CD4-positive, alpha-beta T cell (primary cell): Measurements from ENCODE around the gene TBC1D9B. TPM values are rescaled to one million over a fixed set of nuclear protein-coding genes. Genes with fewer than 3 reads are reported as not detected.

ENCODE experiments used
- ATAC-seq: fragments of 200-7000 bp; cut with Tn5 transposase; one replicate; pipeline ENCODE4 v1.10.0; 2022; ENCODE audit warnings: mild to moderate bottlenecking; ENCODE audit not compliant: poor library complexity
- CTCF ChIA-PET: fragments of 350-600 bp; sonication (Branson Sonifier 250); formaldehyde crosslinking; loops from one replicate; lab custom pipeline; 2021; ENCODE audit warnings: antibody characterized with exemption, inconsistent platforms; lab: Charles Lee
- POLR2A ChIA-PET: fragments of 350-600 bp; sonication (Branson Sonifier 250); formaldehyde crosslinking; loops from one replicate; lab custom pipeline; 2021; ENCODE audit warnings: antibody characterized with exemption, inconsistent platforms; lab: Charles Lee
- DNase-seq, 14 experiments: peaks; one replicate each; pipeline ENCODE4 v3.0.0-alpha.2; 2013 to 2020; ENCODE audit warnings: mixed read lengths in 2 of 14
- H3K27ac ChIP-seq, 2 donors: one replicate each; pipeline versions ENCODE4 v1.5.1 to v1.7.0; 2013; ENCODE audit warnings: low read length in 2 of 2, low read depth in 1 of 2, mild to moderate bottlenecking in 1 of 2
- H3K27me3 ChIP-seq, 2 experiments: 1 replicate in 1 of 2; 2 replicates in 1 of 2; pipeline versions ENCODE4 v1.6.1 to v1.7.0; 2013; ENCODE audit warnings: low read length in 2 of 2, control low read depth in 1 of 2, mild to moderate bottlenecking in 1 of 2, moderate library complexity in 1 of 2; ENCODE audit not compliant: insufficient read depth in 2 of 2, control insufficient read depth in 1 of 2
- H3K36me3 ChIP-seq: one replicate; pipeline ENCODE4 v1.6.1; 2013; ENCODE audit warnings: low read length, control low read depth; ENCODE audit not compliant: insufficient read depth
- H3K4me1 ChIP-seq: one replicate; pipeline ENCODE4 v1.6.1; 2013; ENCODE audit warnings: low read length, control low read depth; ENCODE audit not compliant: insufficient read depth
- H3K4me3 ChIP-seq: one replicate; pipeline ENCODE4 v1.5.1; 2013; ENCODE audit warnings: mild to moderate bottlenecking, low read length, moderate library complexity
- H3K9me3 ChIP-seq, 2 experiments: 1 replicate in 1 of 2; 2 replicates in 1 of 2; pipeline versions ENCODE4 v1.6.1 to v1.7.0; 2013; ENCODE audit warnings: low read length in 2 of 2, mild to moderate bottlenecking in 2 of 2, control low read depth in 1 of 2, moderate library complexity in 1 of 2; ENCODE audit not compliant: control insufficient read depth in 1 of 2, insufficient read depth in 1 of 2
- H3K27ac Mint-ChIP-seq: one replicate; pipeline ENCODE4 v1.8.0; 2020; ENCODE audit warnings: mixed read lengths
- H3K27me3 Mint-ChIP-seq: one replicate; pipeline ENCODE4 v1.8.0; 2021; ENCODE audit warnings: mixed read lengths
- H3K36me3 Mint-ChIP-seq: one replicate; pipeline ENCODE4 v1.8.0; 2021; ENCODE audit warnings: low read depth, mixed read lengths
- H3K4me1 Mint-ChIP-seq: one replicate; pipeline ENCODE4 v1.8.0; 2021; ENCODE audit warnings: low read depth, mixed read lengths
- H3K4me3 Mint-ChIP-seq: one replicate; pipeline ENCODE4 v1.8.0; 2020; ENCODE audit warnings: mild to moderate bottlenecking, mixed read lengths
- H3K9me3 Mint-ChIP-seq: one replicate; pipeline ENCODE4 v1.8.0; 2020; ENCODE audit warnings: mixed read lengths
- CTCF ChIP-seq: fragments of 200-600 bp; IDR thresholded peaks from one replicate; pipeline ENCODE4 v1.8.0; 2022; ENCODE audit warnings: antibody characterized with exemption, mild to moderate bottlenecking
- intact Hi-C, 2 experiments: fragments of 100-400 bp; cut with DNase I in 1 of 2; cut with micrococcal nuclease in 1 of 2; formaldehyde crosslinking; loops; one replicate each; pipeline versions ENCODE4 v1.15.1 to v1.9.0; 2023 to 2025; cut with DNase I, micrococcal nuclease
- total RNA-seq, 174 experiments: library from RNA in 2 of 174; stranded (reverse) in 2 of 174; gene quantifications; one replicate each; pipeline ENCODE4 v1.2.3 and lab custom pipeline; 2021 to 2026

Gene TBC1D9B
- total RNA-seq, 2 experiments from 2014 or later: 67.5 to 71.8 TPM

GRCh38 chr5:179833709-179834070 is 74.0 kb downstream of the TBC1D9B start:
- no peak for DNase-seq
- H3K4me3 Mint-ChIP-seq: no peak overlapping the region
- ATAC-seq: no peak
- TF ChIP-seq CTCF: no peak
- no peak overlapping the region for H3K27ac ChIP-seq
- no peaks in the 10 kb centered on the region for H3K27me3 ChIP-seq
- intact Hi-C loops: no loop called here
- CTCF ChIA-PET: no interaction called here
- POLR2A ChIA-PET: interaction anchor here (0.6 kb wide), 1 partner anchor 1681 kb away, joined by 3 read pairs; no protein-coding TSS in a partner anchor
- H3K36me3 Mint-ChIP-seq: peaks cover 89% of the 10 kb centered on the region
- no peaks in the 10 kb centered on the region for H3K9me3 Mint-ChIP-seq
- peaks cover 16% of the 10 kb centered on the region for H3K4me1 Mint-ChIP-seq
- H3K36me3 ChIP-seq: peaks cover 66% of the 10 kb centered on the region
- peaks cover 20% of the 10 kb centered on the region for H3K4me1 ChIP-seq
- peak overlapping the region; percentile 42 for H3K27ac Mint-ChIP-seq
- no peak overlapping the region for H3K4me3 ChIP-seq
- H3K9me3 ChIP-seq: peaks cover 0 to 4% of the 10 kb centered on the region in 2 experiments
- no peaks in the 10 kb centered on the region for H3K27me3 Mint-ChIP-seq

- peaks cover 20% of the 10 kb centered on the region for H3K4me1 ChIP-seq
- H3K36me3 ChIP-seq: peaks cover 68% of the 10 kb centered on the region
- no peak overlapping the region for H3K4me3 ChIP-seq
- Mint-ChIP-seq H3K4me1 (peaks cover 19% of the 10 kb centered on the region), H3K4me3 (no peak overlapping the region), H3K9me3 (no peaks in the 10 kb centered on the region), H3K27ac (peak overlapping the region; percentile 42), H3K36me3 (peaks cover 89% of the 10 kb centered on the region), H3K27me3 (no peaks in the 10 kb centered on the region)
- ChIA-PET POLR2A (no interaction called here), CTCF (interaction anchor here (1.7 kb wide), 1 partner anchor 31 kb away, joined by 5 read pairs; no protein-coding TSS in a partner anchor)
- H3K27me3 ChIP-seq: no peaks in the 10 kb centered on the region
- no peak for ATAC-seq
- intact Hi-C loops: no loop called here
- no peak overlapping the region for H3K27ac ChIP-seq
- H3K9me3 ChIP-seq: peaks cover 0 to 4% of the 10 kb centered on the region in 2 experiments
- DNase-seq: no peak
- TF ChIP-seq CTCF: no peak
These were observed 74.5 kb downstream of the TBC1D9B start for GRCh38 chr5:179833056-179833708.

- Histone ChIP-seq H3K4me1 (peaks cover 18% of the 10 kb centered on the region), H3K27ac (no peak overlapping the region), H3K27me3 (no peaks in the 10 kb centered on the region), H3K4me3 (no peak overlapping the region), H3K36me3 (peaks cover 69% of the 10 kb centered on the region), H3K9me3 (peaks cover 0 to 4% of the 10 kb centered on the region in 2 experiments)
- Mint-ChIP-seq H3K27me3 (no peaks in the 10 kb centered on the region), H3K4me3 (no peak overlapping the region), H3K36me3 (peaks cover 89% of the 10 kb centered on the region), H3K27ac (no peak overlapping the region), H3K4me1 (peaks cover 26% of the 10 kb centered on the region), H3K9me3 (no peaks in the 10 kb centered on the region)
- CTCF ChIA-PET: interaction anchor here (1.7 kb wide), 1 partner anchor 30 kb away, joined by 5 read pairs; no protein-coding TSS in a partner anchor
- DNase-seq (no peak), ATAC-seq (no peak)
- POLR2A ChIA-PET: no interaction called here
- intact Hi-C loops: no loop called here
- no peak for TF ChIP-seq CTCF
These were observed 75.5 kb downstream of the TBC1D9B start for GRCh38 chr5:179832039-179832745.
